Chondrocyte (in vitro differentiated cells): Measurements from ENCODE around the gene SLAMF1. TPM values are rescaled to one million over a fixed set of nuclear protein-coding genes. Genes with fewer than 3 reads are reported as not detected.

Source experiments
- DNase-seq: peaks from one replicate; pipeline ENCODE4 v3.0.0; 2021; ENCODE audit warnings: mixed read lengths, low spot score
- H3K27ac Mint-ChIP-seq: one replicate; pipeline ENCODE4 v1.8.0; 2021; ENCODE audit warnings: mild to moderate bottlenecking, moderate library complexity, mixed read lengths; ENCODE audit not compliant: unreplicated experiment
- H3K27me3 Mint-ChIP-seq: 2 replicates; pipeline ENCODE4 v1.8.0; 2021; ENCODE audit warnings: low read depth, mixed read lengths
- H3K36me3 Mint-ChIP-seq: 2 replicates; pipeline ENCODE4 v1.8.0; 2021; ENCODE audit warnings: low read depth, mixed read lengths
- H3K4me1 Mint-ChIP-seq: 2 replicates; pipeline ENCODE4 v1.8.0; 2021; ENCODE audit warnings: low read depth, mild to moderate bottlenecking, mixed read lengths
- H3K4me3 Mint-ChIP-seq: one replicate; pipeline ENCODE4 v1.8.0; 2021; ENCODE audit warnings: mild to moderate bottlenecking, moderate library complexity, mixed read lengths; ENCODE audit not compliant: unreplicated experiment
- H3K9me3 Mint-ChIP-seq: 2 replicates; pipeline ENCODE4 v1.8.0; 2021; ENCODE audit warnings: low read depth, mixed read lengths
- CTCF ChIP-seq: fragments of 200-600 bp; sonication (generic); IDR thresholded peaks from 2 replicates; pipeline ENCODE4 v1.5.0; 2021; ENCODE audit warnings: antibody characterized with exemption, mild to moderate bottlenecking, moderate library complexity
- total RNA-seq: library from RNA; stranded (reverse); gene quantifications from 3 replicates; pipeline ENCODE4 v1.2.1, GENCODE V29; 2021

SLAMF1 gene
- total RNA-seq, 1 donor from 2014 or later: not detected

GRCh38 chr1:160634543-160635491, 12.0 kb downstream of the SLAMF1 start:
- Mint-ChIP-seq H3K36me3 (no peaks in the 10 kb centered on the region), H3K27ac (no peak overlapping the region), H3K4me1 (peaks cover 13% of the 10 kb centered on the region), H3K9me3 (no peaks in the 10 kb centered on the region), H3K27me3 (no peaks in the 10 kb centered on the region), H3K4me3 (no peak overlapping the region)
- no peak for DNase-seq
- TF ChIP-seq CTCF: no peak

GRCh38 chr1:160633330-160633903, 13.4 kb downstream of the SLAMF1 start:
- H3K9me3 Mint-ChIP-seq: no peaks in the 10 kb centered on the region
- no peak for TF ChIP-seq CTCF
- H3K4me3 Mint-ChIP-seq: no peak overlapping the region
- no peak for DNase-seq
- no peak overlapping the region for H3K27ac Mint-ChIP-seq
- no peaks in the 10 kb centered on the region for H3K27me3 Mint-ChIP-seq
- no peaks in the 10 kb centered on the region for H3K36me3 Mint-ChIP-seq
- H3K4me1 Mint-ChIP-seq: peaks cover 8% of the 10 kb centered on the region

- Mint-ChIP-seq H3K36me3 (no peaks in the 10 kb centered on the region), H3K27ac (no peak overlapping the region), H3K4me1 (no peaks in the 10 kb centered on the region), H3K4me3 (no peak overlapping the region), H3K9me3 (no peaks in the 10 kb centered on the region), H3K27me3 (no peaks in the 10 kb centered on the region)
- no peak for DNase-seq
- no peak for TF ChIP-seq CTCF
Measured at GRCh38 chr1:160631983-160632625, 14.7 kb downstream of the SLAMF1 start.

- no peak for DNase-seq
- Mint-ChIP-seq H3K4me1 (no peaks in the 10 kb centered on the region), H3K27me3 (peaks cover 4% of the 10 kb centered on the region), H3K9me3 (no peaks in the 10 kb centered on the region), H3K4me3 (no peak overlapping the region), H3K27ac (no peak overlapping the region), H3K36me3 (no peaks in the 10 kb centered on the region)
- no peak for TF ChIP-seq CTCF
Measured at GRCh38 chr1:160630523-160631451, 16.1 kb downstream of the SLAMF1 start.
